HepG2 (cell line): ENCODE results near the gene RAC3. TPM values are rescaled to one million over a fixed set of nuclear protein-coding genes. Genes with fewer than 3 reads are reported as not detected.

Source experiments
- KIAA2018 ChIP-seq: sonication (generic); formaldehyde crosslinking; IDR thresholded peaks from 2 replicates; pipeline ENCODE4 v1.5.0; 2020; ENCODE audit warnings: mild to moderate bottlenecking, missing genetic modification reagents, borderline replicate concordance
- POGK ChIP-seq: sonication (generic); formaldehyde crosslinking; conservative IDR thresholded peaks from 2 replicates; pipeline ENCODE4 v1.8.0; 2022; ENCODE audit warnings: mild to moderate bottlenecking, moderate library complexity, missing genetic modification reagents
- TMF1 ChIP-seq: sonication (generic); formaldehyde crosslinking; IDR thresholded peaks from 2 replicates; pipeline ENCODE4 v1.8.1; 2022; ENCODE audit warnings: low read depth, missing genetic modification reagents
- ZBTB14 ChIP-seq: sonication (generic); formaldehyde crosslinking; IDR thresholded peaks from 2 replicates; pipeline ENCODE4 v1.4.0; 2020; ENCODE audit warnings: missing genetic modification reagents
- ZNF138 ChIP-seq: sonication (generic); formaldehyde crosslinking; IDR thresholded peaks from 2 replicates; pipeline ENCODE4 v1.5.0; 2020; ENCODE audit warnings: mild to moderate bottlenecking, low read depth, missing genetic modification reagents
- ZNF280D ChIP-seq: sonication (generic); formaldehyde crosslinking; IDR thresholded peaks from 2 replicates; pipeline ENCODE4 v1.5.1; 2020; ENCODE audit warnings: mild to moderate bottlenecking, missing genetic modification reagents
- ZNF687 ChIP-seq: sonication (generic); formaldehyde crosslinking; IDR thresholded peaks from 2 replicates; pipeline ENCODE4 v1.5.1; 2020; ENCODE audit warnings: mild to moderate bottlenecking, missing genetic modification reagents, moderate library complexity
- polyA plus RNA-seq, 8 experiments: library from polyadenylated mRNA; depleted of rRNA in 3 of 8; stranded (reverse) in 7 of 8; unstranded in 1 of 8; fragments of >200 nt; fragmentation: Illumina TruSeq in 4 of 8; extraction: Trizol in 4 of 8; gene quantifications; 2 replicates each; pipeline versions ENCODE4 v1.2.1 to v1.2.3, GENCODE V29; 2011 to 2016; ENCODE audit warnings: low read depth in 4 of 8, missing spikeins in 1 of 8, mixed read lengths in 1 of 8; ENCODE audit not compliant: insufficient read depth in 1 of 8
- total RNA-seq, 5 experiments: library from RNA; depleted of rRNA; stranded (reverse); fragments of >200 nt; fragmentation: Illumina TruSeq; extraction: Trizol; gene quantifications; 2 replicates each; pipeline ENCODE4 v1.2.3, GENCODE V29; 2016; ENCODE audit warnings: low read depth in 1 of 5

Gene RAC3
- total and polyA plus RNA-seq, 2 of the 13 experiments (the other 11 are each of a cell fraction or from before 2014, with no cell fraction given) = 10.5 to 21.3 TPM

- TF ChIP-seq KIAA2018 (no peak), TMF1 (CRISPR knock-in tag) (no peak; the same call in 1 of the 2 replicates), ZNF138 (CRISPR knock-in tag) (0 out of 2 replicates have a peak, but pooled peaks have one; percentile 32), POGK (CRISPR knock-in tag) (peak; percentile 36; the same call in 1 of the 2 replicates), ZNF280D (0 out of 2 replicates have a peak, but pooled peaks have one; percentile 76), ZNF687 (CRISPR knock-in tag) (peak; percentile 82), ZBTB14 (0 out of 2 replicates have a peak, but pooled peaks have one; percentile 42)
Observed at GRCh38 chr17:82050761-82051641, 19.5 kb downstream of the RAC3 start (continued).
